Prostate gland (tissue), 2 donors: ENCODE measurements around the gene EI24.

Experiments
- POLR2A ChIP-seq: fragments of 450-650 bp; IDR thresholded peaks from one replicate; pipeline ENCODE4 v1.6.1; 2016; ENCODE audit warnings: antibody characterized with exemption, mild to moderate bottlenecking
- TF ChIP-seq, protein P1 (sequence below), 4 experiments: fragments of 200-600 bp in 2 of 4; fragments of 450-650 bp in 2 of 4; sonication (generic) in 2 of 4; IDR thresholded peaks; 1 replicate in 3 of 4; 2 replicates in 1 of 4; pipeline ENCODE4 v1.5.1; 2016 to 2019; ENCODE audit warnings: antibody characterized with exemption in 4 of 4, mild to moderate bottlenecking in 2 of 4, moderate library complexity in 2 of 4

- no peak for TF ChIP-seq POLR2A
- TF ChIP-seq, protein P1, sequence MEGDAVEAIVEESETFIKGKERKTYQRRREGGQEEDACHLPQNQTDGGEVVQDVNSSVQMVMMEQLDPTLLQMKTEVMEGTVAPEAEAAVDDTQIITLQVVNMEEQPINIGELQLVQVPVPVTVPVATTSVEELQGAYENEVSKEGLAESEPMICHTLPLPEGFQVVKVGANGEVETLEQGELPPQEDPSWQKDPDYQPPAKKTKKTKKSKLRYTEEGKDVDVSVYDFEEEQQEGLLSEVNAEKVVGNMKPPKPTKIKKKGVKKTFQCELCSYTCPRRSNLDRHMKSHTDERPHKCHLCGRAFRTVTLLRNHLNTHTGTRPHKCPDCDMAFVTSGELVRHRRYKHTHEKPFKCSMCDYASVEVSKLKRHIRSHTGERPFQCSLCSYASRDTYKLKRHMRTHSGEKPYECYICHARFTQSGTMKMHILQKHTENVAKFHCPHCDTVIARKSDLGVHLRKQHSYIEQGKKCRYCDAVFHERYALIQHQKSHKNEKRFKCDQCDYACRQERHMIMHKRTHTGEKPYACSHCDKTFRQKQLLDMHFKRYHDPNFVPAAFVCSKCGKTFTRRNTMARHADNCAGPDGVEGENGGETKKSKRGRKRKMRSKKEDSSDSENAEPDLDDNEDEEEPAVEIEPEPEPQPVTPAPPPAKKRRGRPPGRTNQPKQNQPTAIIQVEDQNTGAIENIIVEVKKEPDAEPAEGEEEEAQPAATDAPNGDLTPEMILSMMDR (IDR thresholded peaks at IDR 0.05), result no peak
Observed at GRCh38 chr11:125588505-125588904, 19.2 kb downstream of the EI24 start.
